Measurements from ENCODE around the gene NADK. TPM values are rescaled to one million over a fixed set of nuclear protein-coding genes. Genes with fewer than 3 reads are reported as not detected.

NADK gene
- total RNA-seq, 1 experiment from 2014 or later = 124 TPM

- TF ChIP-seq ATF1 (CRISPR knock-in tag; IDR thresholded peaks at IDR 0.05) (no peak), KAT7 (CRISPR knock-in tag; IDR thresholded peaks at IDR 0.05; ENCODE audit: borderline replicate concordance) (peak; percentile 30; the same call in 1 of the 2 replicates), ZNF263 (CRISPR knock-in tag; IDR thresholded peaks at IDR 0.05; ENCODE audit: low read depth) (no peak), USF1 (CRISPR knock-in tag; IDR thresholded peaks at IDR 0.05) (peak; percentile 21; the same call in 1 of the 2 replicates), MAX (CRISPR knock-in tag; IDR thresholded peaks at IDR 0.05) (peak; percentile 72), ZNF416 (CRISPR knock-in tag; IDR thresholded peaks at IDR 0.05) (peak; percentile 43; the same call in 1 of the 2 replicates), SP1 (CRISPR knock-in tag; conservative IDR thresholded peaks at IDR 0.05) (peak; percentile 68), EMX1 (CRISPR knock-in tag; IDR thresholded peaks at IDR 0.05) (peak; percentile 75; the same call in 1 of the 2 replicates), ZNF281 (CRISPR knock-in tag; IDR thresholded peaks at IDR 0.05) (0 out of 2 replicates have a peak, but pooled peaks have one; percentile 43), MLX (CRISPR knock-in tag; IDR thresholded peaks at IDR 0.05) (no peak), RELA (CRISPR knock-in tag; IDR thresholded peaks at IDR 0.05; ENCODE audit: borderline replicate concordance) (0 out of 2 replicates have a peak, but pooled peaks have one; percentile 5), ZNF671 (CRISPR knock-in tag; IDR thresholded peaks at IDR 0.05) (no peak), ZNF121 (CRISPR knock-in tag; IDR thresholded peaks at IDR 0.05) (peak; percentile 73), ZNF532 (CRISPR knock-in tag; IDR thresholded peaks at IDR 0.05; ENCODE audit: borderline replicate concordance) (0 out of 2 replicates have a peak, but pooled peaks have one; percentile 46), TEAD1 (CRISPR knock-in tag; IDR thresholded peaks at IDR 0.05) (0 out of 2 replicates have a peak, but pooled peaks have one; percentile 5)
Observed at GRCh38 chr1:1782399-1783221, 4.3 kb upstream of the NADK start (continued).

GRCh38 chr1:1781526-1781903, 3.2 kb upstream of the NADK start:
- peaks cover 43% of the 10 kb centered on the region for H3K4me1 Mint-ChIP-seq
- peak overlapping the region; percentile 42 for H3K4me3 Mint-ChIP-seq
- TF ChIP-seq ETV6 (CRISPR knock-in tag; IDR thresholded peaks at IDR 0.05) = no peak
- TF ChIP-seq ZNF317 (CRISPR knock-in tag; IDR thresholded peaks at IDR 0.05; ENCODE audit: borderline replicate concordance, low read depth) = no peak
- TF ChIP-seq IRF2 (CRISPR knock-in tag; IDR thresholded peaks at IDR 0.05; ENCODE audit: borderline replicate concordance, low read depth) = no peak
- no peak for TF ChIP-seq PRRX2 (CRISPR knock-in tag; IDR thresholded peaks at IDR 0.05)
- no peak for TF ChIP-seq ZBTB21 (CRISPR knock-in tag; IDR thresholded peaks at IDR 0.05; ENCODE audit: borderline replicate concordance)
- no peak for TF ChIP-seq ZNF423 (CRISPR knock-in tag; IDR thresholded peaks at IDR 0.05)
- peaks cover 13% of the 10 kb centered on the region for H3K36me3 Mint-ChIP-seq
- POLR2A ChIA-PET = interaction anchor here (0.5 to 0.7 kb wide), 2 partner anchors 29 to 352 kb away, joined by 3 to 4 read pairs; no protein-coding TSS in a partner anchor
- no peaks in the 10 kb centered on the region for H3K27me3 Mint-ChIP-seq (ENCODE audit: low read depth)
- H3K27ac Mint-ChIP-seq = peak overlapping the region; percentile 90
- DNase-seq (ENCODE audit: low spot score) = no peak
- H3K9me3 Mint-ChIP-seq = no peaks in the 10 kb centered on the region
- no peak for ATAC-seq
- CTCF ChIA-PET = interaction anchor here (0.5 to 2.1 kb wide), 4 partner anchors 46 to 263 kb away, joined by 3 to 10 read pairs (median 4); no protein-coding TSS in a partner anchor
